Measurements from ENCODE around the gene KSR2.

KSR2 gene

DNA sequence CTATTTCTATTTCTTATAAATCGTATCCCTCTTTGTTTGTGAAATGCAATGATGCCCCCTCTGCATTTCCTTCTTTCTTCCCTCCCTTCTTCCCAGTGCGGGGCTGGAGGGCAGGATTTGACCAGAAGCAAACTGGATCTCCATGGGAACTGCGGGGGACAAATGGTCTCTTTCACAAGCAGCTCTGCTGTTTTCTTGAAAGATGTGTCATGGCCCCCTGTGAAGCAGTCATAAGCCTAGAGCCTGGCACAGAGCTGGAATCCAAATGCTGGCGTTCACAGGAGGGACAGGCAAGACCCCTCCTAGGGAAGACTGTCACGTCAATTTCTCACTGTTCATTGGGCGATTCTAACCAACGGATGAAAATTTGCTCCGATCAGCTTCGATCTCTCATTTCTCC is 403.9 kb downstream of the KSR2 start:
- no peak for DNase-seq

DNA sequence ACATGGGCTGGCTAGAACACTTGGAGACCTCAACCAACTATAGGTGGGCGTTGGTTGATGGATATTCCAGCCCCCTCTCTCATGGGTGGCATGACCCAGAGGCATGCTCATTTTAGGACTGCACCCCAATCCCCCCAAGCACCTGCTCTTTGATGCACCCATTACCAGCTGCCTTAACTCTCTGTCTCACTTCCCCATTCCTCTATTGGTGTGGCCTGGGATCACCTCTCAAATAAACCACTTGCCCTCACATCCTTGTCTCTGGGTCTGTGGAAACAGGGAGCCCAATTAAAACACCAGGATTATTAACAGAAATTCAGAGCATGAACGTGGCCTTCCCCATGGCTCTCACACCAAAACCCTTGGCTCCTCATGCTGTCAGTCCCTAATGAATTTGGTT is 405.1 kb downstream of the KSR2 start:
- DNase-seq, result no peak

DNA sequence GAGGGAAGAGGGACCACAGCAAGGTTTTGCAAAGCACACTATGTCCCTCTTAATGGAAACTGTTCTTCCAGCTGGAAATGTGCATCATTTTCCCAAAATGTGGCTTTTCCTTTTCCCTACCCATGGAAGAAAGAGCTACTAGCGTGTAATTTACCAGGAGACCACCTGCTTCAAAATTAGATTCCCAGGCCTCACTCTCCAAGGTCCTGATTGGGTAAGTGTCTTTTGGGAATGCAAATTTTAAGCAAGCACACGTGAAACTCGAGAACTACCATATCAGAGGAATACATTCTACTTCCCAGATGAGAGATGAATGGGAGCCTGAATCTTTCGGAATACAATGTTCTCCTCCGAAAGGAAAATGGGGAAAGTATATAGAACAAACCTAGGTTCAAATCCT is 405.8 kb downstream of the KSR2 start:
- no peak for DNase-seq

DNA sequence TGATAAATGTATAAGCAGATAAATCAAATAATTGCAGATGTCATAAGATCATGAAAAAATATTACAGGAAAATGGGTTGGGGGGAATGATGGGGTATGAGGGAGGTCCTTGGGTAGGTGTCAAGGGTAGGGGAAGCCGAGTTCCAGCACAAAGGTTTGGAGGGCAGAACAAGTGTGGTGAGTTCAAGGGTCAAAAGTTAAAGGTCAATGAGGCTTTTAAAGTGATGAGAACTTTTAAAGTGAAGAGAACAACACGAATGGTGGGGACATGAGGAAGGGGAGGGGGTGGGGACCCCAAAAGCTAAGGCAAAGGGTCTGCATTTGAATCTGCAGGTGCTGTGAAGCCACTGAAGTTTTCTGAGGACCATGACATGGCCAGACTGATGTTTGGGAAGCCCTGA is 406.8 kb downstream of the KSR2 start:
- DNase-seq, result no peak

DNA sequence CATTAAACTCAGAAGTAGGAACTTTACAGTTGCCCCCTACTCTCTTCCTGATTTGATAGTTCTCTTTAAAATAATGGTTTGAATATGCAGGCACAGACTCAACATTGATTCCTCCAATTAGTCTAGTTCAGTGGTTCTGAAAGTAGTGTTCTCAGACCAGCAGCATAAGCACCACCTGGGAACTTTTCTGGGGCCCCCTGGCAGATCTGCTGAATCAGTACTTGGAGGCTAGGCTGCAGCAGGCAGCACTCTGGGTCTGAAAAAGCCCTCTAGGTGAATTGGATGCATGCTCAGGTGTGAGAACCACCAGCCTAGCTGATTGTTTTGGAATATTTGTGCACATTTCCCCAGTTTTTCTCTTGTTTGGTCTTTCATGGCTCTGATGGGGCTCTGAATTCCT is 408.8 kb downstream of the KSR2 start:
- DNase-seq, result no peak

DNA sequence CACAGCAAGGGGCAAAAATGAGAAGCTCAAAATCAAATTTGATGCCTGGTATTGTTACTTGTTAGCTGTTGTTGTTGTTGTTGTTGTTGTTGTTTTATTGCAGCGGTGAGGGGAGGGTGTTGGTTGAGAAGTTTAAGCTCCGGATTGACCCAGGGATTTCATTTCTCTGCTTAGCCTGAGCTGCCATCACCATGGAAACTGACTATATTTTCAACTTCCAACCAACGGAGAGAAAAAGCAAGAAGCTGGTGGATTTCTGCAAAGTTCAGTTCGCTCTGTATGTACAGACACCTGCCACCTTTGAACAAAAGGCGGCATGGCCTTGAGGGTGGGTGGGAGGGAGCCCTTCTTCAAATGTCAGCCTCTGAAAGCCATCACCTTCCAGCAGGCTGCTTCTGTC is 412.9 kb downstream of the KSR2 start:
- DNase-seq, result no peak

DNA sequence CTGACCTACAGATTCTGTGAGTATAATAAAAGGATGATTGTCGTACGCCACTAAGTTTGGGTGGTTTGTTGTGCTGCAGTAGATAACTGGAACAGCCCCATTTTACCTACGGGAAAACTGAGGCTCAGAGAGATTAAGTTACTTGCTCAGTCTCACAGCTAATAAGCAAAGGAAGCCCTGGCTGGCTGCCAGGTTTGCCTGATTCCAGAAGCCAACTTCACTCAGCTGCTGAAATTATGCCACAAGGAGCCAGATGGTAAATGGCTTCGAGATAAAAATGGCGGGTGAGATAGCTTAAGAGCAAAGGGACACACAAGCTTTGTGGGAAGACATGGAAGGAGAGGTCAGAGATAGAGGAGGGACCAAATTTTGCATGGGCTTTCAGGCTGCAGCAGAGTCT is 415.8 kb downstream of the KSR2 start:
- DNase-seq, result no peak

DNA sequence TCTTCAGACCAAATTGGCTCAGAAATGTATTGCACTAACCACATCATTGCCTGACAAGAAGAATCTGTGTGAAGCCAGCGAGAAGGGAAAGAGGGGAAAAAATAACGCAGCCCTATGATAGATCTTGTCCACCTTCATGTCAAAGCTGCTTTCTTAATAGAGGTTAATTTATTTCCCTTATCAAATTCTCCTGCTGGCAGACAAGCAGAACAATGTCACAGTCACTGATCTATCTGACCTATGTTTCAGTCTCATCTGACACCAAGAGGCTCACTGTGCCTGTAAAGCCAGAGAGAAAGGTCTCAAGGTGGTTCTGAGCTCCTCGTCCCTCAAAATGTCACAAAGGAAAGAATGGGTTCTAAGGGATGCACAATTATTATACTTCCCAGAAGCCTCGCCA is 417.1 kb downstream of the KSR2 start:
- no peak for DNase-seq

DNA sequence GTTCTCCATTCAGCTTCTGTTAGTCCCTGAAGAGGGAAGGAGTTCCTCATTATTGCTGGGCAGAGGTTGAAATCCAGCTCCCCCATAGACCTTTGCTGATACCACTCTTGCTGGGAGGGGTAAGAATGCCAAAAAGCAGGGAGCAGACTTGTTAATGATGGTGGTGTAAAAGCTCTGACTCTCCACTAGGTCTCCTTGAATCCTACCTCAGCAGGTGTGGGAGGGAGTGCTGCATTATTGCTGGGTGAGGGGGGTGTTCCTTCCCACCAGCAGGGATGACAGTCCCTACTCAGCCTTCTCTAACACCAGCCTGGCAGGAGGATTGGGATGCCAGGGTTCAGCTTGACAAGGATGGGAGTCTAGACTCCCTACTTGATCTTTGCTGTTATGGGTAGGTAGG is 421.6 kb downstream of the KSR2 start:
- DNase-seq, result no peak

DNA sequence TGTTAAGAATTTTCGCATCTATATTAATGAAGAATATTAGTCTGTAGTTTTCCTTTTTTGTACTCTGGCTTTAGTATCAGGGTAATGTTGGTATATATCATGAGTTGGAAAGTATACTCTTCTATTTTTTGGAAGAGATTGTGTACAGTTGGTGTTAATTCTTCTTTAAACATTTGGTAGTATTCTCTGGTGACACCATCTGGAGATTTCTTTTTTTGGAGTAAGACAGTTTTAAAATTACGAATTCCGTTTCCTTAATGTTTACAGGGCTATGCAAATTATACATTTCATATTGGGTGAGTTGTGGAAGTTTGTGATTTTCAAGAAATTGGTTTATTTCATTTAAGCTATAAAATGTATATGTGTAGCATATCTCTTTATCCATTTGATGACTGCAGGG is 423.6 kb downstream of the KSR2 start:
- no peak for DNase-seq

DNA sequence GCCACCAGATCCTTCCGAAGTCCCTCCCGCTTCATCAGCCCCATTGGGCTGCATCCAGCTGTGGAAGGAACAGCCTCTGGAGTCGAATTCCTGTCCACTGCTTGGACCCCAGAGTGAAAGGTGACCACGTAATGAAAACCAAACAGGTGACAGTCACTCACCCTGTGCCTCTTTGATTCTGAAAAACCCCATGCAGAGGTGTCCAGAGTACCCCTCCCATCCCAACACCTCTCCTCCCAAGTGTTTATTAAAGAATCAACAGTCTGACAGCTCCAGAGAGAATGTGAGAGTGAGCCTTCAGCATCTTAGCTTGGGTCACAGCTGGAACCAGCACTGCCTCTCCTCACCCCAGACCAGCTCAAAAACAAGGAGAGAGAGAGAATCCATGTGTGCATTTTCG is 428.8 kb downstream of the KSR2 start:
- DNase-seq, result no peak

DNA sequence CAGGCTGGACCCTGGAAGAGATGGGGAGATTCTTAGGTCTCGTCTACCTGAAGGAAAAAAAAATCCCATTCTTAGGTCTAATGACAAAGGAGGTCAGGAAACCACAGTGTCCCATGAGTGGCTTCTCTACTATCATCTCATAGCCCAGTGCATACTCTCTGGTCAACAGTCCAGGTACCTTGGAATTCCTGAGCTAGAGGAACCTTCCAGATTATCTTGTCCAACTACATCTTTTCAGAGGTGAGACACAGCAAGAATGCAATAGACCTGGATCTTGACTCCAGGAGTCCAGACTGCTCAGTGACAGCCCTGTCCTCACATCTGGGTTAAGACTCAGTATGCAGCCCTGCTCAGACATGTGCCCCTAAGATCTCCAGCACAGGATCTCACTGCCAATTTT is 429.9 kb downstream of the KSR2 start:
- DNase-seq, result no peak

DNA sequence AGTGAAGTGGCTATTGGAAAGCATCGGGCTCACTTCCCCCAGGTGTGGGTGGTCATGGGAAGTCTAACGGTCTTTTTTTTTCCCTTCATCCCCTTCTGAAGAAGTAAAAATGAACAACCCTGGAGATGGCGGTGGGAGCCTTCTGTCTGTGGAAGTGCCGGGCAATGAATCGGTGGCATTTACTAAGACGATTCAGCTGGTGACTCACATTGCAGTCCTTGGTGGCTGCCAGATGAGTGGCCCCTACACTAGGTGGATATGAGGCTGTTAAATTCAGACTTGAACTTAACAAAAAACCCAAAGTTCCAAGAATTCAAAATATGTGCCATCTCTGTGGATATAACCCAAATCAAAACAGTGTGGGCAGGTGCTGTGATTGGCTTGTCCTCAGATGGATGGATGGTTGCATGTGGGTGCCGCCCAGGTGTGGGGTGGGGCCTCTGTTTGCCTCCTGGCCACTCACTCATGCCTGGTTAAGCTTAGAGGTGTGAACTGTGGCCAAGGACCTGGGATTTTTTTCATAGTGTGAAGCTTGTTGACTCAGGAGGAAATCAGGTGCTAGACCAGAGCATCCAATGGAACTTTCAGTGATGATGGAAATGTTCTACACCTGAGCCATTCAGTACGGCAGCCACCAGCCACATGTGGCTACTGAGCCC is 430.6 kb downstream of the KSR2 start:
- DNase-seq, result no peak

DNA sequence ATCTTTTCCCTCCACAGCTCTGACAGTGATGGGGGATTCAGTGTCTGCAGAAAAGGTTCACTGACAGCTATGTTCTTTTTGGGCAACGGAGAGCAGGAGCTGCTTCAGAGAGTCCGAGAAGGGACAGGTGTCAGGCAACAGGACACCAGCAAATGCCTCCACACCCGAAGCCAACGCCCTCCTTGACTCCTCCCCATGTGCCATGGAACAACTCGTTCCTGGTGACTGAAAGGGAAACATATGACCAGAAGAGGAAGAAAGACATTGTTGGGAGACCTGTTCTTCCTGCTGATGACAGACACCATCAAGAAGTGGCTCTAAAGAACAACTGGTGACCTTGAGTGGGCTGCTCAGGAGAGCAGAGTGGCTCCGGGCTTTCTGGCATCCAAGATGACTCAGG is 435.1 kb downstream of the KSR2 start:
- DNase-seq, result no peak

DNA sequence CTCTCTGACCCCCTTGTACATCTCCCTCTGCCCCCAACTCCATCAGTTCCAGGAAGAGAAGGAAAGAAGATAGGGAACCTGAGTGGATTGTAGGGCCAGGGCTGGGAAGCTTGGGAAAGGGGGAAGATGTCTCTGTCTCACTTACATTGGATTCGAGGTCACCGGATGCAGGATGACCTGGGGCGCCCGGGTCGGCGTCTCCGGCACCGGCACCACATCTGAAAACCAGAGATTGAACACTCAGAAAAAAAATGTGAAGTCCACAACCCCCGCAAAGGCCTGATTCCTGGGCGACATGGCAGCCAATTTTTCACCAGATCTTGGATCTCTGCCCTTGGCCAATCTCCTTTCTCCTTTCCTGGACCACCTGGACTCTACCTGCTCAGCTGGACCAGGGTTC is 438.0 kb downstream of the KSR2 start:
- no peak for DNase-seq

DNA sequence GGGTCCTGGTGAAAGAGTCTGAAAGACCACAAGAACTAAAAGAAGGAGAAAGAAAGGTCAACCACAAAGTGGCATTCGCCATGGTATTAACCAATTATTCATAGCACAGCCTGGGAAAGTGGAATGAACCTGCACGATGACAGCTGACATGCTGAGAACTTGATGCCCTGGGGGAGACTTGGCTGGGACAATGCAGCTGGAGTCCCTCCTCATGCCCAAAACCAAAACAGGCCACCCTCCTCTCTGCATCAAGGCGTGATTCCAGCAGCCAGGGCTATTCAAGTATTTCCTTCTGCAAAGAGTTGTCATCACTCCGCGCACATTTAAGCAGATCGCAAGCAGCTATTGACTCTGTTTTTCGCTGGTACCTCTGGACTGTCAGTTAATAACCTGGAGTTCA is 440.3 kb downstream of the KSR2 start:
- no peak for DNase-seq

DNA sequence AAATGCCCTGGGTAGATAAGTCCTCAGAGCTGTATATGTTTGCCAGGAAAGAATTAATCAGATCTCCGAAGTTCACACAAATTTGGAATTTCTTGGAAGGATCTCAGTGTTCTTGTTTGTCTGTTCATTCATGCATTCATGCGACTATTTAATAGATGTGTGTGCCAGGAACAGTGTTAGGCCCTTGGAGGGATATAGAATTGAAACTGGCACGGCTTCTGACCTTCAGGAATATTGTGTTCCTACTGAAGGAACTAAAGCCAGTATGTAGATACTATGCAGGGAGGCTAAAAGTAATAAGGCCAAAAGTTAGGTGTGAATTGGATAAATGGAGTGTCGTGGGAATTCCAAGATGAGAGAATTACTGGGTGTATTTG is 441.3 kb downstream of the KSR2 start:
- DNase-seq, result no peak

DNA sequence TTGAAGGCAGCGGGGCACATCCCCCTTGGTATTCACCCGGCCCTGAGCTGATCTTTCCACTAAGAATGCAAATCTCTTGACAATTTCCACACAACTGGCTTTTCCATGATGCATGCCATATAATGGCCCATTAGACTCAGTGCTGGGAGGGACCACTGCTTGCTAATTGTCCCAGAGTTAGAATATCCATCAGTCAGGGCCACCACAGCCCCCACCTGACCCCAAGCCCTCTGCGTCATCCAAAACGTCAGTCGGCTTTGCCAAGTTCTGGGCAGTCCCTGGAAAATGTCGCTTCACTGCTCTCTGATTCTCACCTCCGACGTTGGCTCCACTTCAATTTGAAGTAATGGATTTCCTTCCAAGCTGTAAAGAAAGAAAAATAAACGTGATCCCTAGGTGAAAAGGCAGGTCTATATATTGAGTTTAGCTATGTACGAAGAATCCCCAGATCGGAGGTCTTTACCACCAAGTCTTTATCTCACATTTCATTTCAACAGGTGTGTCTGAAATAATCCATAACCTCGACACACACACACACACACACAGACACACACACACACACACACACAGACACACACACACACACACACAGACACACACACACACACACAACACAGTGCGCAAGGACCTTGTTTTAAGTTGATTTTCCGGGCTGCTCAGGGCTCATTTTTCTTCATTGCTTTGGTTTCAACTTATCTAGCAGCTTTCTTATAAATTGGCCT is 441.9 kb downstream of the KSR2 start:
- no peak for DNase-seq

DNA sequence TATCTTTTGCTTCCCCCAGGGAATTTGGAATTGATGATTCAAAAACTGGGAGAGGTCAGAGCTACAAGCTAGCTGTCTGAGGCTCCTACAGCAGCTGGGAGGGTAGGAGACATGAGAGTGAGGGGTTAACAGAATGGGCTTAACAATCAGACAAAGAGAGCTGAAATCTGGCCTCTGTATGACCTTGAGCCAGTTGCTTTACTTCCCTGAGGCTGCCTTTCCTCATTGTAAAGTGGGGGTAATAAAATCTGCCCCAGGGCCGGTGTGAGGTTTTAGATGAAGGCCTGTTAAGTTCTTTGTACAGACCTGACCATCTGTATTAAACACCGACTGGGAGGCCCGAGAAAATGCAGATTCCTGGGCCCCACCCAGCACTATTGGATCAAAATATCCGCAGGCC is 443.0 kb downstream of the KSR2 start:
- DNase-seq, result no peak

DNA sequence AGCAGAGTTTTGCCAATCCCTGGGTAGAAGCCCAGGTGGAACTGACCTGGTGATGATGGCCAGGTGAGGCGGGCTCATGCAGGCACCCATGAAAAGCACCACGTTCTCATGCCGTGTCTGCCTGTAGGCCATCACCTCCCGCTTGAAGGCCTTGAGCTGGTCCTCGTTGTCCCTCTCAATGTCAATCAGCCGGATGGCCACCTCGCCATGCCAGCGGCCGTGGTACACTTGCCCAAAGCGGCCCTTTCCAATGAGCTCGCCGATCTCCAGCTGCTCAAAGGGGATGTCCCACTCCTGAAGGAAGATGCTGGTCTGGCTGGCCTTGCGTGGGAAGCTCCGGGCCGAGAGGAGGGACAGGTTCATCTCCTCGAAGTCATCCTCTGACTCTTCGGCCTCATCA is 444.0 kb downstream of the KSR2 start:
- no peak for DNase-seq

DNA sequence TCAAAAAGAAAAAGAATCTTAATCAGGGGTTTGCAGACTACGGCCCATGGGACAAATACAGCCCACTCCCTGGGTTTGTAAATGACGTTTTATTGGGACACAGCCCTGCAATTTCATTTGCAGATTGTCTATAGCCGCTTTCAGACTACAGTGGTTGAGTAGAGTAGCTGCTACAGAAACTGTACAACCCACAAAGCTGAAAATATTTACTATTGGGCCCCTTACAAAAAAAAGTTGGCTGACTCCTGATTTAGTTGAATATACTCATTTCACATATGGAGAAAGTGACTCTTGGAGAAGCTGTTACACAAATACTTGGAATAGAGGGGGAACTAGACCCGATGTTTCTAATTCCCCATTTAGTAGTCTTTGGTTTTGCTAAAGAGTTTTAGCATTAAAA is 444.8 kb downstream of the KSR2 start:
- DNase-seq, result no peak

DNA sequence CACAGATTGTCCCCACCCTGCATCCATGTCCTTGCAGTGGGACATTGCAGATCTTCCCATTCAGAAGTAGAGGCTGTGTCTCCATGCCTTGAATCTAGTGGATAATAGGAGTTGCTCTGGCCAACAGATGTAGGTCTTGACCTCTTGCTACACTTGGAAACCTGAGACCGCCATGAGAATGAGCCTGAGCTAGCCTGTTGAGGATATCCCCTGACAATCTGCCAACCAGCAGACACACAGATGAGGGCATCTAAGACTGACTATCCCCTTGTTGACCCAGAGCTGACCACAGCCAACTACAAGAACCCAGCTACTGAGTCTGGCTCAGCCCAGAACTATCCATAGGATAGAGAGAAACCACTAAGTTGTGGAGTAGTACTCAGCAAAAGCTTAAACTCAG is 446.2 kb downstream of the KSR2 start:
- no peak for DNase-seq

DNA sequence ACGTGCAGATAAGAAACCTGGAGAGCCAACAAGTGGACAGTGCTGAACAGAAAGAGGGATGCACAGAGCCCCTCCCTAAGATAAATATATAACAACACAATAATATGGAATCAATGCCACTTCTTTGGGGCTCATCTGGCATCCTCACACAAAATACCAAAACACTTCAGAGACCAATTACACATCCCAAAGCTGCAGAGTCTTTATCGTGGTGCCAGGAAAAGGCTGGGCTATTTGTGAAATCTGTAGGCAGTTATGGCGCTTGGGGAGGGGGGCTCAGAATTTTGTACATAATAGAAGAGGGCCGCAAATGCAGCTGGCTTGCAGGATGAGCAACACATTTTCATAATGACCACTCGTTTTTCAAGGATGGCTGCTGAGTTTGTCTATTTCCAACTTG is 446.9 kb downstream of the KSR2 start:
- DNase-seq, result no peak

DNA sequence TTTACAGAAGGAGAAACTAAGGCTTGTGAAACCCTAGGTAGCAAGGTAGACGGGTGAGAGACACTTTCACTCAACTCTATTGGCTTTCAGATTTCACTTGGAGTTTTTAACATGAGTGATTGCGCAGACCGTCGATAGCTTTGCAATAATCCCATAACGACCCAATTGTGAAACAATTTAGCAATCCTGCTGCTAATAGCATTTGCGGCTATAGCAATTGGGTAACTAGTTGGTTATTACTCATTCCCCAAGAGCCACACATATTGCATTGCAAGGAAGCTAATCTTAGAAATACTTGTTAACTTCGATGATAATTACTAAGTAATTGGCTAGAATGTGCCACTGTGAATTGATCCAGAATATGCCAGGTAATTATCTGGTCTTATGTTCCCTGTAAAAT is 447.4 kb downstream of the KSR2 start:
- DNase-seq, result no peak

DNA sequence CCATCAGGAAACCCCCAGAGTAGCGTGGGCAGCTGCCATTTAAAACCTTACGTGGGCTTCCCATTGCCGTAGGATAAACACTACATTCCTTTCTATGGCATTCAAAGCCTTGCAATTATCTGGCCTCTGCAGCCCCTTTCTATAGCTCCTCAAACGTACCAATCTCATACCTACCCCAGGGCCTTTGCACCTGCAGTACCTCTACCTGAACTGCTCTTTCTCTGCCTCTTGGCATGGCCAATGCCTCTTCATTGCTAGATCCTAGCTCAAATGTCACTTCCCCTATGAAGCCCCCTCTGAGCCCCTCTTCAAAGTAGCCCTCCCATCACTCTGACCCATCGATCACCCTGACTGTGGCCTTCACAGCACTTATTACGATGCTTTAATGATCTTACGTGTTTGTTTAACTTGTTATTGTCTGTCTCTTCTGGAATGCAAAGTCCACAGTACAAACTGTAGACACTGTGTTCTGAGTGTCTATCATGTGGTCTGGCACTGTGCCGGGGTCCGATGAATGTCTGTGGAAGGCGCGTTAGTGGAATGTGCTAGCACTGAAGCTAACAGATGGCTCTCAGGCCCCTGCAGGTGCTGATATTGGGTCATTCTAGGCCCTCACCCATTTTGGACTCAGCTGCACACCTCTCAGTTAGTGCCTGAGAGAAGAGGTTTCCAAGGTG is 450.1 kb downstream of the KSR2 start:
- no peak for DNase-seq

Measured in activated gamma-delta T cell treated with Interleukin-2 at 50 U/mL for 16 hours (primary cell).